GM21381 (cell line): ENCODE measurements around the gene DTX3L.

Experiments
- ATAC-seq: cut with Tn5 transposase; IDR thresholded peaks from one replicate; pipeline ENCODE4 v1.9.1; 2021; ENCODE audit warnings: mild to moderate bottlenecking, moderate library complexity; ENCODE audit not compliant: unreplicated experiment

Gene DTX3L

GRCh38 chr3:122564155-122564912 lies at the start of gene DTX3L, which contains the start of gene PARP9:
Gene DTX3L (plus strand): TSS chr3:122564338. CDS start chr3:122564427, 89 bp downstream.
Gene PARP9 (minus strand): TSS chr3:122564300. CDS start chr3:122559620, 4,680 bp downstream.
- peak; percentile 69 for ATAC-seq

DNA sequence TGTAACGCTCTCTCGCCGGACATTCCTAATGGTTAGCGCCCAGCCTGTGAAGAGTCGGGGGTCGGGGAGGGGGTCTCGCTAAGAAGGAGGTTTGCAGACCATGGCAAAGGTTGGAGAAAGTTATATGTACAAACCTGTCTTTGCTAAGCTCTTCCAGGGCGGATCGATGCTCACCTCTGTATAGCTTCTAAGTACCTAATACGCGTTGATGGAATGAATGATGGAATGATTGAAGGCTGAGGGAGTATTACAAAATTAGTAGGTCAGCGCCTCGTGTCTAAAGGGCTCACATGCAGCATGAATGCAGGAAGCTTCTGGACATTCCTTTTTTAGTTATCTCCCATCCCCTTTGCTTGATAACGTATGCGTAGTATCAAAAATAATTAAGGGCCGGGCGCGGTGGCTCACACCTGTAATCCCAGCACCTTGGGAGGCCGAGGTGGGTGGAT lies 49.1 kb upstream of the DTX3L start:
- no peak for ATAC-seq

DNA sequence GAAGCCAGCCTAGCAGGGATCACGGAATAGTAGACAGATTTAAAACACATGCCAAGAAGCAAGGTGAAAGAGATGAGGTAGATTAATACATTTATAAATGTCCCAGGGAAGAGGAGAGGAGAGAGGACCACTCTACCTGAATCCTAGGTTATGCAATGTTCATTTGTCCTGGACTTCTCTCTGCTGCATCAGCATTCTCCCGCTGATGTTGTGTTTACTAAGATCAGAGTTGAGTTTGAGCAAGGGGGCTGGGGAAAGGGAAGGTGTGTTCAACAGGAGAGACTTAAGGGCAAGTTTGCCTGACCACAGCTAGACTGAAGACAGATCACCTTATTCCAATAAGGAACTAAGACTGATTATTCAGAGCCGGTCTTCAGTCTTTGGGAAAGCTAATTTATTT lies 48.3 kb upstream of the DTX3L start:
- ATAC-seq = no peak

- no peak for ATAC-seq
These were observed 47.2 kb upstream of the DTX3L start for GRCh38 chr3:122516846-122517360.

GRCh38 chr3:122519693-122520092 lies 44.4 kb upstream of the DTX3L start:
- ATAC-seq = no peak

GRCh38 chr3:122520861-122521260 lies 43.3 kb upstream of the DTX3L start:
- ATAC-seq = no peak

DNA sequence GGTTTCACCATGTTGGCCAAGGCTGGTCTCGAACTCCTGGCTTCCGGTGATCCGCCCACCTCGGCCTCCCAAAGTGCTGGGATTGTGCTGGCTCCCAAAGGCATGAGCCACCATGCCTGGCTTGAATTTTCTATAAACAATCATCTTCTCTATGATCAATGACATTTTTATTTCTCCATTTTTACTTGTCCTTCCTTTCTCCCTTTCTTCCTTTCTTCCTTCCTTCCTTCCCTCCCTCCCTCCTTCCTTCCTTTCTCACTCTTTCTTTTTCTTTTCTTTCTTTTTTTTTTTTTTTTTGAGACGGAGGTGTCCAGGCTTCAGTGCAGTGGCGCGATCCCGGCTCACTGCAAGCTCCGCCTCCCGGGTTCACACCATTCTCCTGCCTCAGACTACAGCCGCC lies 40.8 kb upstream of the DTX3L start:
- no peak for ATAC-seq

DNA sequence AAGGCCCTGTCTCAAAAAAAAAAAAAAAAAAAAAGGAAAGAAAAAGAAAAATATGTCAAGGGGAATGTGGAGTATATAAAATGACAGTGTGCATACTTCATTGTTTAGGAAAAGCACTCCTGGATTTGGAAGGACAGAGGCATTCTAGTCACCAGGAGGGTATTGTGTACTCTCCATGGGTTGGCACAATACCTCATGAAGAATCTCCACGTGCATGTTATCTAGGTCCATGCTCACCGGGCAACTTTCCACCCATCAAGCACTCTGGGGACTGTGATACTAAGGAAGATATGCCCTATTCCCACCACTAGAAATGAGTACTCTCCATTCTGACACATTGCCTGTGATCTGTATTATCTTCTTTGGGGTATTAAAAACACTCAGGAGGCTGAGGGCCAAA lies 34.0 kb upstream of the DTX3L start:
- ATAC-seq = no peak

DNA sequence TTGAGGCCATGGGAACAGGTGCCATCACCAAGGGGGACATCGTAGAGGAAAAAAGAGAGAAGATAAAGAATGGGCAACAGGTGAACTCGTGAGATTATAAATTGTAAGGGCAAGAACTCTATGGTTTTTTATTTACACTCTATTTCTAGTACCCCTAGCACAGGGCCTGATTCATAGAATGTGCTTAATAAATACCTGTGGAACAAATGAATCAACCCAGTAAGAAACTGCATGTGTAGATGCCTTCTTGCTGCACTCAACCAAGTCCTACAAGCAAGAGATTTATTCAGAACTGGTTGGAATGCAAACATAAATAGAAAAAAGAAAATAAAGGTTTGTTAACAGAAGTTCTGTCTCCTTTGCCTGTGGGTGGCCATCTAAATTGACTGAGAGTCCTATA lies 30.7 kb upstream of the DTX3L start:
- ATAC-seq = no peak

- ATAC-seq = peak; percentile 99
These were observed 30.2 kb upstream of the DTX3L start for GRCh38 chr3:122533931-122534334.

GRCh38 chr3:122535964-122536631 lies 28.0 kb upstream of the DTX3L start:
- no peak for ATAC-seq

- no peak for ATAC-seq
These were observed 27.5 kb upstream of the DTX3L start for GRCh38 chr3:122536632-122537001.

DNA sequence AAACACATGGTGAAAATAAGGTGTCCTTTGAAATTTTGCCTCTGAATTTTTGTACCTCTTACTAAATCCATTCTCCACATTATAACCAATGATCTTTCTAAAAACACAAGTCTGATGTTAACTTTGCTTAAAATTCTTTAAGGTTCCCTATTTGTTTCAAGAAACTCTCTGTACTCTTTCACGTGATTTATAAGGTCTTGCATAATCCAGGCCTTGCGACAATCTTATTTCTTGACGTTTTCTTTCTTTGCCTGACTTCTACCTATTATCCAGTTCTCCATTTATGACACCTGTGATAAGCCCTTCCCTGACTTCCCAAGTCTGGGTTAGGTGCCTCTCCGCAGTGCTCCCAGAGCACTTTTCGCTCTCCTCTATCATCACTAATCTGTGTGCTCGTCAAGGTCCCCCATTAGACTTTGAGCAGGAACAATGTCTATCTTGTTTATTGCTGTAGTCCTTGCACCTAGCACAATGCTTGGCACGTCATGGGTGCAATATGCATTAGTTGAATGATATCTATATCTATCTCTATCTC lies 25.1 kb upstream of the DTX3L start:
- ATAC-seq = no peak

GRCh38 chr3:122546151-122546550 lies 18.0 kb upstream of the DTX3L start:
- no peak for ATAC-seq

DNA sequence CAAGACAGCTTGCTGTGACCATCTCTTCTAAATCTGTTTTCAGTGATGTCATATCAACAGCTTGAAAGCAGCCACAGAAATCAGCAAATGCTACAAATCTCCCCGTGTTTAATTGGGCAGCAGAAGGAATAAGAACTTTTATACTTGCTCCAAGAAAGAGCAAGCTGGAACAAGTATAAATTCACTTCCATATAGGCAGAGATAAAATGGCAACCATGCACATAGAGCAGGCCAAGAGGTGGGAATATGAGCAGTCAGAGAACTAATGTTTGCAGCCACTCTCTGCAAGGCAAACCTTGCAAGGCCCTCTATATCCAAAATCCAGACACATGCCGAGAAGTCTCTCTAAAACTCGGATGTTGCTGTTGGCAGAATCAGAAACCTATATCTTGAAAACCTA lies 16.1 kb upstream of the DTX3L start:
- no peak for ATAC-seq

DNA sequence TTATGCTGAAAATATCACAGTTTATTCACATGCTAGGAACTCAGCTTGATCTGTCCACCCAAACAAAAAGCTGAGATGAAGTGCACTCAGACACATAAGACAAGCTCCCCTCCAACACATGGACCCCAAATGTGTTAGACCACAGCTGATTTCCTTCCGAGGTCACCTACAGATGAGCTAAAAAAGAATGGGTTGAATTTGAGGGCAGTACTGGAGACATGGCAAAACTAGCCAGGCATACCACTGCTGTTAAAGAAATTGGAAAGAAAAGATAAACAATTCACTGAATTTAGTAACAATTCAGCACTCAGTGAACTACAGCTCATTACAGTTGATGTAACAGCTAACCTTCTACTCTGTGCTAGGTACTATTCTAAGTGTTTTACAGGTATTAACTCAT lies 15.5 kb upstream of the DTX3L start:
- ATAC-seq = no peak

DNA sequence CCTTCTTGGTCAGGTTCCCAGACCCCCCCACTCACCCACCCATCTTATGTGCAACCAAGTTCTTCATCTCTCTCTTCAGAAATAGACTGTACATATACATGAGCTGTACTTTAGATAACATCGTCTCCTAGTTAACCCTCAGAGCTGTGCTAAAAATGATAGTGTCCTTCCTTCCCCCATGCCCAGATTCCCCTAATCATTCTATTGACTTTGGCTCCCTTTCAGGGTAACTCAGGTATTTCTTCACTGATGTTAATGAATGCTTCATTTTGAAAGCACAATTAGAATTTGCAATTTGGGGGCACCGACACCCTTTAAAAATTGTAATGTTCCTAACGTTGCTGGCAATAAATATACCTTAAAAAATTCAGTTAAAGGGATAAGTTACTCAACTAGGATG lies 11.0 kb upstream of the DTX3L start:
- no peak for ATAC-seq

DNA sequence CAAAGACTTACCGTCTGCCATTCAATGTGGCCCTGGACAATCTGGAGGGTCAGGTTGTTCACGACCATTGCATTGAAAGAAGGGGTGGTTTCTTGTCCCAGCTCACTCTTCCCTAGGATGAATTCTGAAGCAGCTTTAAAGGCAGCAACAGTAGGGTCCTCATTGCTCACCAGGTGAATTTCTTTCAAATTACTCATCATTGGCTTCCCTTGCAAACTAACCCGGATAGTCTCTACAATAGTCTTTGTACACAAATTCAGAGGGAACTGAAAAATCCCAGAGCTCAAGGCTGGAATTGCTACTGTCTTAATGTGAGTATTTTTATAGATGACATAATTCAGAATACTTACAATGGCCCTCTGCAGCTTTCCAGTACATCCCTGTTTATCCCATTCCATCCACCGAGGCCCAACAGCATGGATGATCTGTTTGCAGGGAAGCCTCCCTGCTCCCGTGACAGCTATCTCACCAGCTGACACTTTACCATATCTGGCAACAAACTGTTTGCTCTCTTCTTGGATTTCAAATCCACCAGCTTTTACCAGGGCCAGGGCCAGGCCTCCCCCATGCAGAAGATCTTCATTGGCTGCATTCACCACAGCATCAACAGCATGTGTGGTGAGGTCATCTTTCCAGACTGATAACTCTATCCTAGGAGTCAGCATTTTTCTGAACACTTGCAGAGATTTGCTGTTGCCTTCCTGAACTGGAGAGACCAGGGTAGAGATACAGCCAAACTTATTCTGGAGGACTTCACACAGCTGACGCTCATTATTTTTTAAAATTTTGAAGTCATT lies 8.7 kb upstream of the DTX3L start:
- ATAC-seq = no peak

- no peak for ATAC-seq
These were observed 6.8 kb upstream of the DTX3L start for GRCh38 chr3:122557356-122557755.

GRCh38 chr3:122558605-122559004 lies 5.5 kb upstream of the DTX3L start:
- ATAC-seq = no peak

DNA sequence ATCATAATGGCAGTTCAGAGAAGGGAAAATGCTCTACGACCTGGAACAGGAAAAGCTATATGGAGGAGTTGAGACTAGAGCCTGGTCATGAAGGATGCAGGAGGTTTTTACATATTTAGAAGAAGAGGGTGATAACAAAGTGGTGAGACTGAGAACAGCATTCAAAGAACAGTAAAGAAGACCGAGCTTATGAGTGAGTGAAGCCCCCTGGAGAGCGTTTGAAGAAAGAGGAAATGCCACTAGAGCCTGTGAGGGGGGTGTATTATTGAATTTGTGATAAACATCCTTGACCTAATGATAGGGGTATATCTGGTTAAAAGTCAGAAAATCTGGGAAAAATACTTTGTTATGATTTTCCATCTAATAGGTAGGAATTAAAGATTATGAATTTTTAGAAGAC lies 4.2 kb upstream of the DTX3L start:
- ATAC-seq = no peak
